GM12892 (cell line): Measurements from ENCODE around the gene ACVR1.

Experiments
- POLR2AphosphoS5 ChIP-seq: IDR thresholded peaks from 2 replicates; pipeline ENCODE4 v1.6.1; 2011; ENCODE audit warnings: low read depth, low read length, control low read depth
- TAF1 ChIP-seq: IDR thresholded peaks from 2 replicates; pipeline ENCODE4 v1.6.1; 2011; ENCODE audit warnings: low read depth, mild to moderate bottlenecking, control low read depth, low read length, borderline replicate concordance

- TF ChIP-seq POLR2AphosphoS5 (no peak), TAF1 (no peak)
Measured at GRCh38 chr2:157923598-157924217, 47.6 kb upstream of the ACVR1 start.
